ENCODE results near the gene MNX1.

GRCh38 chr7:157010588-157011332, at the start of gene MNX1:
- peak; percentile 91 for TF ChIP-seq SP1 (IDR thresholded peaks at IDR 0.05; ENCODE audit: low read depth, low read length)
- TF ChIP-seq EP300 (IDR thresholded peaks at IDR 0.05; ENCODE audit: borderline replicate concordance in 1 of 2, control insufficient read depth in 1 of 2, low read depth in 2 of 2, low read length in 2 of 2) = no peak
- TF ChIP-seq, protein P1, sequence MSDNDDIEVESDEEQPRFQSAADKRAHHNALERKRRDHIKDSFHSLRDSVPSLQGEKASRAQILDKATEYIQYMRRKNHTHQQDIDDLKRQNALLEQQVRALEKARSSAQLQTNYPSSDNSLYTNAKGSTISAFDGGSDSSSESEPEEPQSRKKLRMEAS (IDR thresholded peaks at IDR 0.05; ENCODE audit: low read depth, low read length) = peak; percentile 60; the same call in 1 of the 2 replicates
- peak; percentile 77 for TF ChIP-seq IKZF1 (conservative IDR thresholded peaks at IDR 0.05)
- no peak for TF ChIP-seq SMC3 (IDR thresholded peaks at IDR 0.05; ENCODE audit: borderline replicate concordance, low read length)
- TF ChIP-seq TCF12 (IDR thresholded peaks at IDR 0.05; ENCODE audit: low read depth, low read length) = 0 out of 2 replicates have a peak, but pooled peaks have one; percentile 16
- TF ChIP-seq, protein P2, sequence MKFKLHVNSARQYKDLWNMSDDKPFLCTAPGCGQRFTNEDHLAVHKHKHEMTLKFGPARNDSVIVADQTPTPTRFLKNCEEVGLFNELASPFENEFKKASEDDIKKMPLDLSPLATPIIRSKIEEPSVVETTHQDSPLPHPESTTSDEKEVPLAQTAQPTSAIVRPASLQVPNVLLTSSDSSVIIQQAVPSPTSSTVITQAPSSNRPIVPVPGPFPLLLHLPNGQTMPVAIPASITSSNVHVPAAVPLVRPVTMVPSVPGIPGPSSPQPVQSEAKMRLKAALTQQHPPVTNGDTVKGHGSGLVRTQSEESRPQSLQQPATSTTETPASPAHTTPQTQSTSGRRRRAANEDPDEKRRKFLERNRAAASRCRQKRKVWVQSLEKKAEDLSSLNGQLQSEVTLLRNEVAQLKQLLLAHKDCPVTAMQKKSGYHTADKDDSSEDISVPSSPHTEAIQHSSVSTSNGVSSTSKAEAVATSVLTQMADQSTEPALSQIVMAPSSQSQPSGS (IDR thresholded peaks at IDR 0.05; ENCODE audit: low read length) = no peak
- no peak for TF ChIP-seq RBBP5 (conservative IDR thresholded peaks at IDR 0.05)
- TF ChIP-seq KDM1A (IDR thresholded peaks at IDR 0.05; ENCODE audit: borderline replicate concordance) = no peak
- TF ChIP-seq CTCF (IDR thresholded peaks at IDR 0.05 in 2 of 3, conservative IDR thresholded peaks at IDR 0.05 in 1 of 3; ENCODE audit: control insufficient read depth in 2 of 3, extremely low read depth in 1 of 3, insufficient read depth in 1 of 3, low read depth in 3 of 3, low read length in 3 of 3) = no peak
- no peak for TF ChIP-seq SRF (IDR thresholded peaks at IDR 0.05; ENCODE audit: low read depth in 2 of 2, low read length in 2 of 2)
- TF ChIP-seq, protein P3, sequence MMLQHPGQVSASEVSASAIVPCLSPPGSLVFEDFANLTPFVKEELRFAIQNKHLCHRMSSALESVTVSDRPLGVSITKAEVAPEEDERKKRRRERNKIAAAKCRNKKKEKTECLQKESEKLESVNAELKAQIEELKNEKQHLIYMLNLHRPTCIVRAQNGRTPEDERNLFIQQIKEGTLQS (IDR thresholded peaks at IDR 0.05; ENCODE audit: borderline replicate concordance, extremely low read depth, low read depth, low read length) = no peak
